HG03520 (cell line): Measurements from ENCODE around the gene MARK3.

ENCODE experiments used
- ATAC-seq: cut with Tn5 transposase; IDR thresholded peaks from one replicate; pipeline ENCODE4 v1.9.1; 2021; ENCODE audit warnings: mild to moderate bottlenecking, moderate library complexity; ENCODE audit not compliant: unreplicated experiment

Gene MARK3

GRCh38 chr14:103533137-103533998 lies 148.2 kb downstream of the MARK3 start:
- no peak for ATAC-seq

GRCh38 chr14:103533999-103534575 lies 148.9 kb downstream of the MARK3 start:
- no peak for ATAC-seq

GRCh38 chr14:103534576-103535061 lies 149.4 kb downstream of the MARK3 start:
- ATAC-seq, result no peak

- ATAC-seq, result no peak
These were observed 150.1 kb downstream of the MARK3 start for GRCh38 chr14:103535081-103535890.

- no peak for ATAC-seq
These were observed 150.8 kb downstream of the MARK3 start for GRCh38 chr14:103535891-103536565.

- ATAC-seq, result no peak
These were observed 151.5 kb downstream of the MARK3 start for GRCh38 chr14:103536693-103537092.

GRCh38 chr14:103537175-103537990 lies 152.2 kb downstream of the MARK3 start:
- no peak for ATAC-seq

GRCh38 chr14:103538291-103539055 lies 153.3 kb downstream of the MARK3 start:
- ATAC-seq, result no peak

- ATAC-seq, result no peak
These were observed 154.0 kb downstream of the MARK3 start for GRCh38 chr14:103539056-103539825.

GRCh38 chr14:103540821-103541708 lies 155.8 kb downstream of the MARK3 start:
- no peak for ATAC-seq

- no peak for ATAC-seq
These were observed 156.7 kb downstream of the MARK3 start for GRCh38 chr14:103541709-103542604.

- no peak for ATAC-seq
These were observed 157.4 kb downstream of the MARK3 start for GRCh38 chr14:103542605-103543088.

GRCh38 chr14:103543140-103543539 lies 157.9 kb downstream of the MARK3 start:
- no peak for ATAC-seq

GRCh38 chr14:103543721-103544387 lies 158.6 kb downstream of the MARK3 start:
- ATAC-seq, result no peak

- no peak for ATAC-seq
These were observed 159.4 kb downstream of the MARK3 start for GRCh38 chr14:103544388-103545218.
